Glomerular visceral epithelial cell (primary cell): Measurements from ENCODE around the gene PRKCE.
"Not testable (repeated sequence)": the region's sequence is repeated elsewhere in the genome, so short reads cannot be mapped to it uniquely, and the experiment has no call there.

Experiments used
- DNase-seq: peaks from one replicate; pipeline ENCODE4 v3.0.0-alpha.2; 2016; ENCODE audit errors: extremely low spot score

The PRKCE gene

GRCh38 chr2:46184794-46185583 is 533.5 kb downstream of the PRKCE start:
- DNase-seq, result no peak

DNA sequence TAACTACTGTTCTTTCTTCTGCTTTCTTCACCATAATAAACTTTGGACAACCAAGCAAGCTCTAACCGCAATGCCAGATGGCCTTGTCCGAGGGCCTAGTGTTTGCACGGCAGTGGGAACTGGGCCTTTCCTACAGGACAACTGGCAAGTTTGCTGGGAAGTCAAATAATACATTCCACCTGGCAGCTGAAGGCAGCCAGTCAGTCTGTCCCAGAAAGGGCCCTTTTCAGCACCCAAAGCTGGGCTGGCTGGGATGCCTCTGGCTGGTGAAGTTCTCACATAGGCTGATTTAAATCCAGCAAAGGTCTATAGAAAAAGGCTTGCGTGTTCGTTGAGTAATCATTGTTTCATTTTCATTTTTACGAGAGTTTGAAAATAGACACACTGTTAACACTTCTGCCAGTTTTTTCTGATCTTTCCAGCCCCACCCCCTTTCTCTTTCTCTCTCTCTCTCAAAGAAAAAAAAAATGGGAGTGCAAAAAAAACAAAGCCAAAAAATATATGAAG is 535.7 kb downstream of the PRKCE start:
- no peak for DNase-seq

DNA sequence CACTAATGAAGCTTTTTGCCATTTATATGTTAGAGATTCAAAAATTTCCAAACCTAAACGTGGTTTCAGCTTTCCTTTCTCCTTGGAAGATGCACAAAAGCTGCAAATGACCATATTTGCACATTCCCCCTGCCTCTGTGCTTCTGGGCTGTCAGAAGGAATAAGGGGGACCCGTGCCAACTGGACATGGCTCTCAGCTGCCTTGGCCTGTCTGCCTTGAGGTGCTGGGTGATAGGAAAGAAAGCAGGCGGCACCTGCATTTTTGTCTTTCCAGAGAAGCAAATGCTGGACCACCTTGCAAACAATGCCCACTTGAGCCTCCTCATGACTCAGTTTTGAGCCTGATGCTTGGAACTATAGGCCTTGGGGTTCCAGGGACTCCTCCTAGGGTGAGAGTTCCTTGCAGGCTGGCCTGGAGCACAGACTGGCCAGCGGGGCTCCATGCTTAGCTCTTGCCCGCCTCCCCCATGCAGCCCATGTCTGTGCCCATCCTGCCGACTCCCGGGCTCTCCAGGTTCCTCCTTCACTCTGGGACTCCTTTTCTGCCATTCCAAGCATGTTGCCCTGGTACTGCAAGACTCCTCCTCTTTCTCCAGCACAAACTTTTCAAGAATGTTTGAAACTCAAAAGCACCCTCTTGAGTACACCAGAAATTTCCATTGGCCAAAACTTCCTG is 536.7 kb downstream of the PRKCE start:
- no peak for DNase-seq

DNA sequence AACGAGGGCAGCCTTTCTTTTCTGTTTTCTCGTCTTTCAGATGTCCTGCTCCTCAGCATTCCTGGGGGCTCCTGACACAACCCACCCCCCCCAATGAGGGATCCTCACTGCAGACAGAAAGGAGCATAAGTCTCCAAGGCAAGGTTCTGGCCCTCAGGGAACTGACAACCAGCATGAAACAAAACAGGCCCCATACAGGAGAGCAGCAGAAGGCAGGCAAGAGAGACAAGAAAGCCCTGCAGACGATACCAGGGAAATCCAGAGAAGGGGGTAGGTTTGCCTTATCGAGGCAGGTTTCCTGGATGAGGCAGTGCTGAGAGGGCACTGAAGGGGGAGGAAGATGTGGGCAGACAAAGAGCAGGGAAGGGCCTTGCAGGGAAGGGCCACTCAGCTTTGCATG is 541.9 kb downstream of the PRKCE start:
- no peak for DNase-seq

GRCh38 chr2:46193855-46194254 is 542.4 kb downstream of the PRKCE start:
- DNase-seq, result no peak

GRCh38 chr2:46194856-46195255 is 543.4 kb downstream of the PRKCE start:
- DNase-seq, result no peak

- DNase-seq, result no peak
Measured at GRCh38 chr2:46195819-46196218, 544.3 kb downstream of the PRKCE start.

- DNase-seq, result no peak
Measured at GRCh38 chr2:46196871-46197462, 545.5 kb downstream of the PRKCE start.

GRCh38 chr2:46197672-46198071 is 546.2 kb downstream of the PRKCE start:
- DNase-seq, result no peak

GRCh38 chr2:46198164-46198883 is 546.8 kb downstream of the PRKCE start:
- DNase-seq, result no peak

GRCh38 chr2:46198966-46199365 is 547.5 kb downstream of the PRKCE start:
- DNase-seq, result no peak

GRCh38 chr2:46200100-46200690 is 548.7 kb downstream of the PRKCE start:
- no peak for DNase-seq

- DNase-seq, result no peak
Measured at GRCh38 chr2:46200861-46201605, 549.6 kb downstream of the PRKCE start.

GRCh38 chr2:46202453-46202852 is 551.0 kb downstream of the PRKCE start:
- no peak for DNase-seq

- DNase-seq, result no peak
Measured at GRCh38 chr2:46202987-46203386, 551.5 kb downstream of the PRKCE start.

GRCh38 chr2:46203636-46204035 is 552.2 kb downstream of the PRKCE start:
- not testable (repeated sequence) for DNase-seq

GRCh38 chr2:46207591-46207990 is 556.1 kb downstream of the PRKCE start:
- no peak for DNase-seq

DNA sequence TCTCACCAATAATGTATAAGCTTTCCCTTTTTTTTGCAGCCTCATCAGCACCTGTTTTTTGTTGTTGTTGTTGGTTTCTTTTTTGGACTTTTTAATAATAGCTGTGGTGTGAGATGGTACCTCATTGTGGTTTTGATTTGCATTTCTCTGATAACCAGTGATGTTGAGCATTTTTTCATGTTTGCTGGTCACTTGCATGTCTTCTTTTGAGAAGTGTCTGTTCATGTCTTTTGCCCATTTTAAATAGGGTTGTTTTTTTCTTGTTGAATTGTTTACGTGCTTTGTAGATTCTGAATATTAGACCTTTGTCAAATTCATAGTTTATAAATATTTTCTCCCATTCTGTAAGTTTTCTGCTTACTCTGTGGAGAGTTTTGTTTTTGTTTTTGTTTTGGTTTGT is 557.3 kb downstream of the PRKCE start:
- no peak for DNase-seq

DNA sequence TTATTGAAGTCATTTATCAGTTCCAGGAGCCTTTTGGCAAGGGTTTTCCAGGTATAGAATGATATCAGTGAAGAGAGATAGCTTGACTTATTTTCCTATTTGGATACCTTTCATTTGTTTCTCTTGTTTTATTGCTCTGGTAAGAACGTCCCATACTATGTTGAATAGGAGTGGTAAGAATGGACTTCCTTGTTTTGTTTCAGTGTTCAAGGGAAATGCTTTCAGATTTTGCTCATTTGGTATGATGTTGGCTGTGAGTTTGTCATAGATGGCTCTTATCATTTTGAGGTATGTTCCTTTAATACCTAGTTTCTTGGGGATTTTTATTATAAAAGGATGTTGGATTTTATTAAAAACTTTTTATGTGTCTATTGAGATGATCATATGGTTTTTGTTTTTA is 558.6 kb downstream of the PRKCE start:
- no peak for DNase-seq

GRCh38 chr2:46211461-46211860 is 560.0 kb downstream of the PRKCE start:
- DNase-seq, result no peak

- no peak for DNase-seq
Measured at GRCh38 chr2:46213906-46214305, 562.4 kb downstream of the PRKCE start.
